GM12878 (cell line): Measurements from ENCODE around the gene ZNF331. TPM values are rescaled to one million over a fixed set of nuclear protein-coding genes. Genes with fewer than 3 reads are reported as not detected.

Experiments used
- ATAC-seq: fragments of 200-7000 bp; cut with Tn5 transposase; 3 replicates; pipeline ENCODE4 v1.9.1; 2020; ENCODE audit warnings: mild to moderate bottlenecking, moderate library complexity
- BruUV-seq: library from RNA; stranded (reverse); fragments of 400-500 nt; replicated peaks from 2 replicates; lab custom pipeline; 2021; lab: Mats Ljungman, UMichigan
- CTCF ChIA-PET: fragments of 300-600 bp; sonication (Branson Sonifier 250); formaldehyde crosslinking; extraction: SDS; loops from one replicate; lab custom pipeline; 2021; ENCODE audit warnings: inconsistent platforms; lab: Yijun Ruan, JAX
- POLR2A ChIA-PET: fragments of 350-600 bp; formaldehyde crosslinking; extraction: SDS; loops from one replicate; lab custom pipeline; 2021; ENCODE audit warnings: inconsistent platforms; lab: Charles Lee
- RAD21 ChIA-PET: fragments of 300-600 bp; sonication (Branson Sonifier 250); formaldehyde crosslinking; loops from one replicate; lab custom pipeline; 2023; ENCODE audit warnings: antibody characterized with exemption; ENCODE audit not compliant: unreplicated experiment; lab: Charles Lee
- SMC1A ChIA-PET: fragments of 300-600 bp; sonication (Branson Sonifier 250); formaldehyde crosslinking; loops from one replicate; lab custom pipeline; 2023; ENCODE audit not compliant: unreplicated experiment, uncharacterized antibody; lab: Charles Lee
- DNase-seq: peaks from one replicate; pipeline ENCODE4 v3.0.0-alpha.2; 2011; ENCODE audit warnings: low read depth, low spot score
- FAIRE-seq: peaks from 3 replicates; lab custom pipeline; 2011; peaks lifted over from hg19 to GRCh38; lab: Jason Lieb, UNC
- H2AFZ ChIP-seq: 2 replicates; pipeline ENCODE4 v1.6.0; 2011; ENCODE audit warnings: low read depth, low read length, control low read depth; ENCODE audit not compliant: control insufficient read depth
- H3K27ac ChIP-seq: 2 replicates; pipeline ENCODE4 v1.5.1; 2011; ENCODE audit warnings: control low read depth; ENCODE audit not compliant: control insufficient read depth, insufficient read depth
- H3K27me3 ChIP-seq, 2 experiments: replicated peaks in 1 of 2; 2 replicates each; pipeline versions ENCODE4 v1.6.0 to v1.6.1; 2011; ENCODE audit warnings: low read length in 1 of 2; ENCODE audit not compliant: control insufficient read depth in 2 of 2, insufficient read depth in 2 of 2
- H3K36me3 ChIP-seq, 2 experiments: 2 replicates each; pipeline ENCODE4 v1.5.1; 2011; ENCODE audit warnings: low read length in 1 of 2; ENCODE audit not compliant: control insufficient read depth in 2 of 2, insufficient read depth in 2 of 2
- H3K4me1 ChIP-seq: 2 replicates; pipeline ENCODE4 v1.6.1; 2011; ENCODE audit warnings: mild to moderate bottlenecking, low read length, moderate library complexity, mixed read lengths; ENCODE audit not compliant: control insufficient read depth, insufficient read depth
- H3K4me2 ChIP-seq: 2 replicates; pipeline ENCODE4 v1.6.0; 2011; ENCODE audit warnings: control low read depth; ENCODE audit not compliant: control insufficient read depth, insufficient read depth
- H3K4me3 ChIP-seq: fragments of 200-600 bp; sonication (generic); 2 replicates; pipeline ENCODE4 v1.5.1; 2016
- H3K79me2 ChIP-seq: 2 replicates; pipeline ENCODE4 v1.6.0; 2011; ENCODE audit warnings: low read length; ENCODE audit not compliant: control insufficient read depth, insufficient read depth
- H3K9ac ChIP-seq: 2 replicates; pipeline ENCODE4 v1.8.0; 2011; ENCODE audit warnings: low read length, control low read depth, mixed read lengths; ENCODE audit not compliant: control insufficient read depth, insufficient read depth
- H3K9me3 ChIP-seq: replicated peaks from 3 replicates; pipeline ENCODE4 v1.5.1; 2011; ENCODE audit warnings: mild to moderate bottlenecking, low read length; ENCODE audit not compliant: control insufficient read depth, insufficient read depth
- H4K20me1 ChIP-seq: 2 replicates; pipeline ENCODE4 v1.6.0; 2011; ENCODE audit not compliant: control insufficient read depth, insufficient read depth
- ATF2 ChIP-seq: IDR thresholded peaks from 2 replicates; pipeline ENCODE4 v1.6.1; 2012; ENCODE audit warnings: low read length, inconsistent platforms
- BHLHE40 ChIP-seq, 2 experiments: fragments of 450-650 bp in 1 of 2; IDR thresholded peaks; 2 replicates each; pipeline ENCODE4 v1.6.1; 2011 to 2017; ENCODE audit warnings: low read depth in 2 of 2, borderline replicate concordance in 1 of 2, improper control_type of control experiment in 1 of 2, low read length in 1 of 2, mild to moderate bottlenecking in 1 of 2
- CHD2 ChIP-seq: IDR thresholded peaks from 2 replicates; pipeline ENCODE4 v1.6.1; 2011; ENCODE audit warnings: low read depth, low read length, improper control_type of control experiment, borderline replicate concordance
- E4F1 ChIP-seq: fragments of 450-650 bp; IDR thresholded peaks from 2 replicates; pipeline ENCODE4 v1.6.1; 2018; ENCODE audit warnings: borderline replicate concordance, mild to moderate bottlenecking; ENCODE audit not compliant: partially characterized antibody
- IRF5 ChIP-seq: fragments of 450-650 bp; IDR thresholded peaks from 2 replicates; pipeline ENCODE4 v1.6.1; 2017; ENCODE audit warnings: borderline replicate concordance
- MXI1 ChIP-seq: fragments of 150-350 bp; IDR thresholded peaks from 2 replicates; pipeline ENCODE4 v1.6.1; 2011; ENCODE audit warnings: low read depth, mild to moderate bottlenecking, inconsistent platforms, low read length, improper control_type of control experiment
- MYC ChIP-seq: IDR thresholded peaks from 2 replicates; pipeline ENCODE4 v1.6.1; 2011; ENCODE audit warnings: mild to moderate bottlenecking, low read length, moderate library complexity, inconsistent platforms; ENCODE audit not compliant: insufficient read depth, insufficient replicate concordance, insufficient read length, severe bottlenecking
- NFIC ChIP-seq: IDR thresholded peaks from 2 replicates; pipeline ENCODE4 v1.6.1; 2012; ENCODE audit warnings: low read depth, mild to moderate bottlenecking, inconsistent platforms, low read length, moderate library complexity
- RAD21 ChIP-seq: IDR thresholded peaks from 2 replicates; pipeline ENCODE4 v1.6.1; 2011; ENCODE audit warnings: mild to moderate bottlenecking, low read depth, low read length, moderate library complexity; ENCODE audit not compliant: insufficient read depth
- RAD51 ChIP-seq: fragments of 450-650 bp; IDR thresholded peaks from 2 replicates; pipeline ENCODE4 v1.6.1; 2016; ENCODE audit warnings: moderate library complexity, mild to moderate bottlenecking, inconsistent platforms
- RUNX3 ChIP-seq: IDR thresholded peaks from 2 replicates; pipeline ENCODE4 v1.6.1; 2012; ENCODE audit warnings: low read length, inconsistent platforms
- SUZ12 ChIP-seq: fragments of 200-600 bp; sonication (generic); IDR thresholded peaks from one replicate; pipeline ENCODE4 v1.6.1; 2018; ENCODE audit warnings: antibody characterized with exemption, mild to moderate bottlenecking; ENCODE audit not compliant: unreplicated experiment
- TCF3 ChIP-seq: IDR thresholded peaks from 2 replicates; pipeline ENCODE4 v1.6.1; 2012; ENCODE audit warnings: low read depth, mild to moderate bottlenecking, low read length, borderline replicate concordance; ENCODE audit not compliant: insufficient read depth
- USF1 ChIP-seq: IDR thresholded peaks from 2 replicates; pipeline ENCODE4 v1.6.1; 2011; ENCODE audit warnings: borderline replicate concordance, low read depth, mild to moderate bottlenecking, moderate library complexity, mixed read lengths, low read length; ENCODE audit not compliant: insufficient read depth; ENCODE audit errors: extremely low read length
- ZSCAN29 ChIP-seq: fragments of 450-650 bp; IDR thresholded peaks from 2 replicates; pipeline ENCODE4 v1.6.1; 2017; ENCODE audit warnings: mild to moderate bottlenecking, moderate library complexity
- WGBS: methylation state at CpG from one replicate; pipeline ENCODE4 v1.1.6; 2016; ENCODE audit warnings: low lambda C conversion rate; ENCODE audit not compliant: insufficient replicate concordance, insufficient coverage; ENCODE audit errors: missing lambda C conversion rate; 5-methylcytosine and 5-hydroxymethylcytosine counted together
- in situ Hi-C: fragments of 300-500 bp; cut with MboI; formaldehyde crosslinking; loops from 9 replicates; pipeline ENCODE4 v1.14.3; 2018; ENCODE audit warnings: mixed read lengths
- intact Hi-C: fragments of 100-400 bp; cut with micrococcal nuclease; formaldehyde crosslinking; loops from one replicate; pipeline ENCODE4 v1.14.2; 2022; ENCODE audit not compliant: unreplicated experiment
- polyA plus RNA-seq, 11 experiments: library from polyadenylated mRNA; depleted of rRNA in 4 of 11; unstranded in 6 of 11; stranded (reverse) in 5 of 11; fragments of >200 nt; fragmentation: Nextera tagmentation in 4 of 11; fragmentation: Illumina TruSeq in 1 of 11; extraction: Ambion mirVana in 4 of 11; extraction: Trizol in 1 of 11; gene quantifications; 1 replicate in 1 of 11; 2 replicates in 10 of 11; pipeline versions ENCODE4 v1.2.1 to v1.2.3, GENCODE V29; 2011 to 2016; ENCODE audit warnings: inconsistent platforms in 2 of 11, missing spikeins in 2 of 11, low read depth in 1 of 11
- total RNA-seq, 4 experiments: library from RNA; depleted of rRNA in 3 of 4; stranded (reverse); fragments of >200 nt in 3 of 4; fragmentation: Illumina TruSeq in 1 of 4; extraction: Trizol in 1 of 4; gene quantifications; 2 replicates each; pipeline versions ENCODE4 v1.2.1 to v1.2.3, GENCODE V29; 2013 to 2021

The ZNF331 gene
- total and polyA plus RNA-seq, 10 of the 15 experiments (the other 5 are each of a cell fraction or from before 2014, with no cell fraction given), result 2.6 to 11.5 (median 5.3) TPM

GRCh38 chr19:53553865-53554791, 16.2 kb downstream of the ZNF331 start:
- Histone ChIP-seq H3K9me3 (no peaks in the 10 kb centered on the region; the same call in 2 of the 3 replicates), H3K36me3 (no peaks in the 10 kb centered on the region), H3K27ac (peak overlapping the region; percentile 80), H3K4me2 (peak overlapping the region; percentile 77), H3K79me2 (peaks cover 4% of the 10 kb centered on the region), H2AFZ (peak overlapping the region; percentile 80), H4K20me1 (no peaks in the 10 kb centered on the region), H3K4me3 (peak overlapping the region; percentile 57; the same call in 1 of the 2 replicates), H3K9ac (peak overlapping the region; percentile 67), H3K4me1 (peaks cover 4% of the 10 kb centered on the region; the same call in 1 of the 2 replicates), H3K27me3 (no peaks in the 10 kb centered on the region)
- DNase-seq (peak; percentile 63), FAIRE-seq (no peak), ATAC-seq (peak; percentile 81)
- RAD21 ChIA-PET, result interaction anchor here (1.1 kb wide), 1 partner anchor 17 kb away, joined by 3 read pairs; no protein-coding TSS in a partner anchor
- SMC1A ChIA-PET, result no interaction called here
- BruUV-seq, result no TSS peak
- intact Hi-C loops (no loop called here), in situ Hi-C loops (no loop called here)
- CTCF ChIA-PET, result no interaction called here
- WGBS, result 41% methylated on average over 73 of the region's 77 CpGs
- POLR2A ChIA-PET, result interaction anchor here (0.7 kb wide), 1 partner anchor 18 kb away, joined by 3 read pairs; no protein-coding TSS in a partner anchor
- no peak for TF ChIP-seq ATF2
- peak; percentile 90 to 98 for TF ChIP-seq BHLHE40 (IDR thresholded peaks at IDR 0.05; ENCODE audit: borderline replicate concordance in 1 of 2, low read depth in 2 of 2, low read length in 1 of 2)
- no peak for TF ChIP-seq E4F1
- TF ChIP-seq MXI1, result no peak; the same call in 1 of the 2 replicates
- no peak for TF ChIP-seq NFIC
- no peak for TF ChIP-seq RAD21
- no peak for TF ChIP-seq TCF3
- no peak for TF ChIP-seq IRF5
- TF ChIP-seq SUZ12, result no peak
- no peak for TF ChIP-seq RAD51
- no peak; the same call in 1 of the 2 replicates for TF ChIP-seq RUNX3
- TF ChIP-seq MYC, result peak; percentile 45
- TF ChIP-seq ZSCAN29, result no peak
- peak; percentile 51; the same call in 1 of the 2 replicates for TF ChIP-seq CHD2
- no peak for TF ChIP-seq USF1
